Neural progenitor cell (in vitro differentiated cells): ENCODE data around the gene FXYD2.

Experiments
- CTCF ChIP-seq: fragments of 200-600 bp; sonication (generic); IDR thresholded peaks from 2 replicates; pipeline ENCODE4 v1.5.1; 2017; ENCODE audit warnings: antibody characterized with exemption, mild to moderate bottlenecking
- EZH2 ChIP-seq: fragments of 200-600 bp; sonication (generic); IDR thresholded peaks from 2 replicates; pipeline ENCODE4 v1.6.1; 2017; ENCODE audit warnings: antibody characterized with exemption, mild to moderate bottlenecking, moderate library complexity
- EZH2phosphoT487 ChIP-seq: fragments of 200-600 bp; sonication (generic); IDR thresholded peaks from 2 replicates; pipeline ENCODE4 v1.6.1; 2017; ENCODE audit warnings: antibody characterized with exemption

GRCh38 chr11:117868088-117868487, 43.5 kb upstream of the FXYD2 start:
- TF ChIP-seq CTCF, result no peak
- no peak for TF ChIP-seq EZH2
- TF ChIP-seq EZH2phosphoT487, result no peak
